GM23248 (cell line): ENCODE measurements around the gene RABEP1.

ENCODE experiments used
- EZH2 ChIP-seq: fragments of 200-600 bp; sonication (generic); IDR thresholded peaks from 2 replicates; pipeline ENCODE4 v1.6.1; 2018; ENCODE audit warnings: antibody characterized with exemption, mild to moderate bottlenecking; ENCODE audit not compliant: insufficient read depth, poor library complexity, severe bottlenecking
- EZH2phosphoT487 ChIP-seq: fragments of 200-600 bp; sonication (generic); IDR thresholded peaks from 2 replicates; pipeline ENCODE4 v1.6.1; 2018; ENCODE audit warnings: antibody characterized with exemption, moderate library complexity, mild to moderate bottlenecking, low read depth; ENCODE audit not compliant: insufficient read depth

- TF ChIP-seq EZH2phosphoT487 (no peak), EZH2 (no peak)
Observed at GRCh38 chr17:5238333-5238732, 43.8 kb upstream of the RABEP1 start.
